ENCODE measurements around the gene MAP2K2.

The MAP2K2 gene

GRCh38 chr19:4077800-4078684 is 45.9 kb downstream of the MAP2K2 start:
- DNase-seq: peak; percentile 61

GRCh38 chr19:4077007-4077374 is 46.9 kb downstream of the MAP2K2 start:
- no peak for DNase-seq

GRCh38 chr19:4075373-4075772 is 48.5 kb downstream of the MAP2K2 start:
- peak; percentile 43 for DNase-seq

- DNase-seq: no peak
Observed at GRCh38 chr19:4071610-4072009, 52.3 kb downstream of the MAP2K2 start.

- peak; percentile 71 for DNase-seq
Observed at GRCh38 chr19:4069331-4069959, 54.5 kb downstream of the MAP2K2 start.

- no peak for DNase-seq
Observed at GRCh38 chr19:4068047-4068966, 55.6 kb downstream of the MAP2K2 start.

- DNase-seq: no peak
Observed at GRCh38 chr19:4067396-4068046, 56.4 kb downstream of the MAP2K2 start.

- peak; percentile 72 for DNase-seq
Observed at GRCh38 chr19:4066682-4067395, 57.1 kb downstream of the MAP2K2 start, which contains the start of gene ZBTB7A. ZBTB7A (minus strand) TSS chr19:4066899; CDS start chr19:4055232, 11,667 bp downstream.

- no peak for DNase-seq
Observed at GRCh38 chr19:4066176-4066606, 57.7 kb downstream of the MAP2K2 start.

GRCh38 chr19:4065430-4066175 is 58.3 kb downstream of the MAP2K2 start:
- DNase-seq: peak; percentile 98

GRCh38 chr19:4064496-4065260 is 59.2 kb downstream of the MAP2K2 start:
- DNase-seq: peak; percentile 51

GRCh38 chr19:4064149-4064495 is 59.8 kb downstream of the MAP2K2 start:
- DNase-seq: no peak

GRCh38 chr19:4063369-4064148 is 60.4 kb downstream of the MAP2K2 start:
- DNase-seq: no peak

- no peak for DNase-seq
Observed at GRCh38 chr19:4062419-4063368, 61.2 kb downstream of the MAP2K2 start.

GRCh38 chr19:4061683-4062418 is 62.1 kb downstream of the MAP2K2 start:
- DNase-seq: no peak

- DNase-seq: no peak
Observed at GRCh38 chr19:4061178-4061682, 62.7 kb downstream of the MAP2K2 start.

- no peak for DNase-seq
Observed at GRCh38 chr19:4060621-4061177, 63.2 kb downstream of the MAP2K2 start.
